H1 (cell line): Measurements from ENCODE around the gene SHC3.

ENCODE experiments used
- CTCF ChIP-seq, 3 experiments: IDR thresholded peaks; 1 replicate in 2 of 3; 2 replicates in 1 of 3; pipeline versions ENCODE4 v1.5.1 to v1.6.1; 2011; ENCODE audit warnings: low read length in 3 of 3, mild to moderate bottlenecking in 3 of 3, inconsistent platforms in 2 of 3, low read depth in 1 of 3, moderate library complexity in 1 of 3; ENCODE audit not compliant: insufficient read depth in 1 of 3; ENCODE audit errors: control extremely low read depth in 1 of 3
- PHF8 ChIP-seq: fragments of 200-600 bp; sonication (generic); conservative IDR thresholded peaks from 2 replicates; pipeline ENCODE4 v1.7.1; 2012; ENCODE audit warnings: low read depth, mild to moderate bottlenecking, inconsistent platforms, low read length, moderate library complexity
- POLR2AphosphoS5 ChIP-seq: IDR thresholded peaks from 2 replicates; pipeline ENCODE4 v1.6.1; 2011; ENCODE audit warnings: low read depth, low read length
- RAD21 ChIP-seq, 2 experiments: IDR thresholded peaks in 1 of 2; conservative IDR thresholded peaks in 1 of 2; 2 replicates each; pipeline ENCODE4 v1.6.1; 2011; ENCODE audit warnings: low read depth in 2 of 2, low read length in 2 of 2, improper control_type of control experiment in 1 of 2, inconsistent platforms in 1 of 2, mild to moderate bottlenecking in 1 of 2, moderate library complexity in 1 of 2
- RFX5 ChIP-seq: IDR thresholded peaks from 2 replicates; pipeline ENCODE4 v1.6.1; 2011; ENCODE audit warnings: low read depth, low read length, improper control_type of control experiment, borderline replicate concordance
- SP2 ChIP-seq: IDR thresholded peaks from 2 replicates; pipeline ENCODE4 v1.6.1; 2012; ENCODE audit warnings: mild to moderate bottlenecking, low read length, inconsistent platforms

GRCh38 chr9:89096807-89097206 lies 81.8 kb downstream of the SHC3 start:
- TF ChIP-seq POLR2AphosphoS5 (no peak), RAD21 (IDR thresholded peaks at IDR 0.05 in 1 of 2, conservative IDR thresholded peaks at IDR 0.05 in 1 of 2; ENCODE audit: low read depth in 2 of 2, low read length in 2 of 2) (no peak; a peak in 1 of 4 replicates), CTCF (IDR thresholded peaks at IDR 0.05; ENCODE audit: control extremely low read depth in 1 of 3, insufficient read depth in 1 of 3, low read depth in 1 of 3, low read length in 3 of 3) (peak; percentile 43 to 70 (median 65)), RFX5 (no peak), SP2 (no peak), PHF8 (no peak)
